Measurements from ENCODE around the gene S100A2.
"Not testable (repeated sequence)": the region's sequence is repeated elsewhere in the genome, so short reads cannot be mapped to it uniquely, and the experiment has no call there.

S100A2 gene

DNA sequence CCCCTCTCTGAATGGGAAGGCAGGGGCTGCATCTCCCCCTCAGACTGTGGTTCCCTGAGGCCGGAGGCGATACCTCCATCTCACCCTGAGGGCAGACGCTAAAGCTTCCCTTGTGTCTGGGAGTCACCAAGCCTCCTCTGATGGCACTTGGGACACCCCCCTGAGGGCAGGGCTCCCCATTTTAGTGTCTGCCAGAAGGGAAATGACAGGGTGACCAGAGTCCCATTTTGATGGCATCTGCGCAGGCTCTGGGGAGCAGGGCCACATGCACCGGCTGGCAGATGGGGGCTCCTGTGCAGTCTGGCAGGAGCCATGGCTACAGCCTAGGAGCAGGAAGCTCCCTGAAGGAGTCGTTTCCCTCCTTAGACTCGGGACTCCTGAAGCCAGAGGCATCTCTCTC is 1.7 kb downstream of the S100A2 start:
- Histone ChIP-seq H3K27me3 (ENCODE audit: low read depth, low read length) (no peaks in the 10 kb centered on the region), H4K20me1 (ENCODE audit: insufficient read depth, low read length) (no peaks in the 10 kb centered on the region), H3K27ac (ENCODE audit: low read length) (no peak overlapping the region), H3K9me3 (ENCODE audit: insufficient read depth, low read length) (no peaks in the 10 kb centered on the region), H3K4me1 (ENCODE audit: low read length) (peaks cover 35% of the 10 kb centered on the region), H3K9ac (ENCODE audit: low read length) (no peak overlapping the region), H3K4me3 (ENCODE audit: low read length) (no peak overlapping the region), H3K36me3 (replicated peaks; ENCODE audit: low read depth, low read length) (no peaks in the 10 kb centered on the region), H3K4me2 (ENCODE audit: low read length) (no peak overlapping the region), H3K79me2 (ENCODE audit: low read length) (no peaks in the 10 kb centered on the region), H2AFZ (ENCODE audit: low read depth, low read length) (no peak overlapping the region)
- TF ChIP-seq, protein P1, sequence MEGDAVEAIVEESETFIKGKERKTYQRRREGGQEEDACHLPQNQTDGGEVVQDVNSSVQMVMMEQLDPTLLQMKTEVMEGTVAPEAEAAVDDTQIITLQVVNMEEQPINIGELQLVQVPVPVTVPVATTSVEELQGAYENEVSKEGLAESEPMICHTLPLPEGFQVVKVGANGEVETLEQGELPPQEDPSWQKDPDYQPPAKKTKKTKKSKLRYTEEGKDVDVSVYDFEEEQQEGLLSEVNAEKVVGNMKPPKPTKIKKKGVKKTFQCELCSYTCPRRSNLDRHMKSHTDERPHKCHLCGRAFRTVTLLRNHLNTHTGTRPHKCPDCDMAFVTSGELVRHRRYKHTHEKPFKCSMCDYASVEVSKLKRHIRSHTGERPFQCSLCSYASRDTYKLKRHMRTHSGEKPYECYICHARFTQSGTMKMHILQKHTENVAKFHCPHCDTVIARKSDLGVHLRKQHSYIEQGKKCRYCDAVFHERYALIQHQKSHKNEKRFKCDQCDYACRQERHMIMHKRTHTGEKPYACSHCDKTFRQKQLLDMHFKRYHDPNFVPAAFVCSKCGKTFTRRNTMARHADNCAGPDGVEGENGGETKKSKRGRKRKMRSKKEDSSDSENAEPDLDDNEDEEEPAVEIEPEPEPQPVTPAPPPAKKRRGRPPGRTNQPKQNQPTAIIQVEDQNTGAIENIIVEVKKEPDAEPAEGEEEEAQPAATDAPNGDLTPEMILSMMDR (IDR thresholded peaks at IDR 0.05; ENCODE audit: low read depth, low read length) = no peak
- no peak for TF ChIP-seq EZH2phosphoT487 (IDR thresholded peaks at IDR 0.05; ENCODE audit: low read depth)

DNA sequence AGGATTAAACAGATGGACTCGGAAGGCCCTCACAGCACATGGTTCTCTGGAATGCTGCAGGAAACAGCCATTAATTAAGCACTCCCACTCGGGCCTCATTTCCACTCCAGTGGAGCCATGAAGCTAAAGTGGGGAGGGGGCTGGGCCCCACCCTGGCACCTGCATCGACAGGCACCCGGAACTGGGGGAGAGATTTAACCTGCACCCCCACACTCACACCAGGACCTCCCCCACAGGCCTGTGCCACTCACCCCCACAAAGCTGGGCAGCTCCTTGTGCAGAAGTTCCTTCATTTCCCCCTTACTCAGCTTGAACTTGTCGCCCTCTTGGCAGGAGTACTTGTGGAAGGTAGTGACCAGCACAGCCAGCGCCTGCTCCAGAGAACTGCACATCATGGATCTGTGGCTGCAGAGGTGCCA is 2.2 kb downstream of the S100A2 start:
- Histone ChIP-seq H4K20me1 (ENCODE audit: insufficient read depth, low read length) (no peaks in the 10 kb centered on the region), H3K4me2 (ENCODE audit: low read length) (no peak overlapping the region), H3K27me3 (ENCODE audit: low read depth, low read length) (no peaks in the 10 kb centered on the region), H3K9me3 (ENCODE audit: insufficient read depth, low read length) (no peaks in the 10 kb centered on the region), H2AFZ (ENCODE audit: low read depth, low read length) (no peak overlapping the region), H3K36me3 (replicated peaks; ENCODE audit: low read depth, low read length) (no peaks in the 10 kb centered on the region), H3K27ac (ENCODE audit: low read length) (no peak overlapping the region), H3K9ac (ENCODE audit: low read length) (no peak overlapping the region), H3K79me2 (ENCODE audit: low read length) (no peaks in the 10 kb centered on the region), H3K4me1 (ENCODE audit: low read length) (peaks cover 31% of the 10 kb centered on the region), H3K4me3 (ENCODE audit: low read length) (no peak overlapping the region)
- TF ChIP-seq, protein P1 (IDR thresholded peaks at IDR 0.05; ENCODE audit: low read depth, low read length) = no peak
- no peak for TF ChIP-seq EZH2phosphoT487 (IDR thresholded peaks at IDR 0.05; ENCODE audit: low read depth)

DNA sequence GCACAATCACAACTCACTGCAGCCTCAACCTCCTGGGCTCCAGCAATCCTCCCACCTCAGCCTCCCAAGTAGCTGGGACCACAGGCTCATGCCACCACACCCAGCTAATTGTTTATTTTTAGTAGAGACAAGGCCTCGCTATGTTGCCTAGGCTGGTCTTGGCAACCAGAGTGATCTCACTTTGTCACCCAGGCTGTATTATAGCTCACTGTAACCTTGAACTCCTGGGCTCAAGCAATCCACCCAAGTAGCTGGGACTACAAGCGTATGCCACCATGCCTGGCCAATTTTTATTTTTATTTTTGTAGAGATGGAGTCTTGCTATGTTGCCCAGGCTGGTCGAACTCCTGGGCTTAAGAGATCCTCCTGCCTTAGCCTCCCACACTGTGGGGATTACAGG is 3.6 kb downstream of the S100A2 start:
- not testable (repeated sequence) for H2AFZ ChIP-seq (ENCODE audit: low read depth, low read length); H3K4me2 ChIP-seq (ENCODE audit: low read length); H3K4me3 ChIP-seq (ENCODE audit: low read length); H3K36me3 ChIP-seq (replicated peaks; ENCODE audit: low read depth, low read length); H3K9ac ChIP-seq (ENCODE audit: low read length); H3K27ac ChIP-seq (ENCODE audit: low read length); H3K79me2 ChIP-seq (ENCODE audit: low read length); H3K27me3 ChIP-seq (ENCODE audit: low read depth, low read length); H3K9me3 ChIP-seq (ENCODE audit: insufficient read depth, low read length); H4K20me1 ChIP-seq (ENCODE audit: insufficient read depth, low read length)
- peaks cover 19% of the 10 kb centered on the region for H3K4me1 ChIP-seq (ENCODE audit: low read length)

DNA sequence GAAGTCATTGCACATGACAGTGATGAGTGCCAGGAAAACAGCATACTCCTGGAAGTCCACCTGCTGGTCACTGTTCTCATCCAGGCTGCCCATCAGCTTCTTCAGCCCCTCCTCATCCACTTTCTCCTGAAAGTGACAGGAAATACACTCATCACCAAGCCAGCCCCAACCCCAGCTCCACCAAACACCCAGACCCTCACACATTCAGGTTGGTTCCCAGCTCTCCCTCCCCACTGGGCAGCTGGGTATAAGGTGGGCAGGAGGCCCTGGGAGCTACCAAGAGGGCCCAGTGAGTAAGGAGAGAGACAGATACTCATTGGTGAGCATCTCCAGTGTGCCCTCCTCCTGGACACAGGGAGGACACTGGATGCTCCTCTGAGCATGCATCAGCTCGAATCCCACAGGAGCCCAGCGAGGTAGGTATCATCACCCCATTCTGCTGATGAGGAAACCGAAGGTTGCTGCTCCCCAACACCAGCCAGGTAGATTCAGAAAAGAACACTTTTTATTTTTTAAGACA is 4.1 kb downstream of the S100A2 start:
- Histone ChIP-seq H3K27ac (ENCODE audit: low read length) (no peak overlapping the region), H3K27me3 (ENCODE audit: low read depth, low read length) (no peaks in the 10 kb centered on the region), H3K36me3 (replicated peaks; ENCODE audit: low read depth, low read length) (no peaks in the 10 kb centered on the region), H3K9ac (ENCODE audit: low read length) (no peak overlapping the region), H3K9me3 (ENCODE audit: insufficient read depth, low read length) (no peaks in the 10 kb centered on the region), H3K4me1 (ENCODE audit: low read length) (peaks cover 14% of the 10 kb centered on the region), H2AFZ (ENCODE audit: low read depth, low read length) (no peak overlapping the region), H3K79me2 (ENCODE audit: low read length) (no peaks in the 10 kb centered on the region), H3K4me3 (ENCODE audit: low read length) (no peak overlapping the region), H4K20me1 (ENCODE audit: insufficient read depth, low read length) (no peaks in the 10 kb centered on the region), H3K4me2 (ENCODE audit: low read length) (no peak overlapping the region)
- TF ChIP-seq, protein P1 (IDR thresholded peaks at IDR 0.05; ENCODE audit: low read depth, low read length) = no peak
- TF ChIP-seq EZH2phosphoT487 (IDR thresholded peaks at IDR 0.05; ENCODE audit: low read depth) = no peak

Measured in OCI-LY3 (cell line).